Stimulated activated CD8-positive, alpha-beta memory T cell treated with anti-CD3 and anti-CD28 coated beads, Interleukin-12 subunit alpha, Interleukin-12 subunit beta, amount 100 ng/mL, for 1 hour (primary cell): Measurements from ENCODE around the gene GAL3ST1.
"Not testable (repeated sequence)": the region's sequence is repeated elsewhere in the genome, so short reads cannot be mapped to it uniquely, and the experiment has no call there.

Experiments used
- DNase-seq: peaks from one replicate; pipeline ENCODE4 v3.0.0-alpha.2; 2020; ENCODE audit warnings: low read depth

The GAL3ST1 gene

GRCh38 chr22:30564045-30564760, 10.3 kb downstream of the GAL3ST1 start:
- DNase-seq, result no peak

- no peak for DNase-seq
Measured at GRCh38 chr22:30562366-30562765, 12.1 kb downstream of the GAL3ST1 start.

GRCh38 chr22:30561402-30562189, 12.9 kb downstream of the GAL3ST1 start:
- no peak for DNase-seq

- not testable (repeated sequence) for DNase-seq
Measured at GRCh38 chr22:30560643-30561202, 13.7 kb downstream of the GAL3ST1 start.

- no peak for DNase-seq
Measured at GRCh38 chr22:30559889-30560288, 14.6 kb downstream of the GAL3ST1 start.

GRCh38 chr22:30557243-30557642, 17.2 kb downstream of the GAL3ST1 start:
- no peak for DNase-seq

GRCh38 chr22:30556388-30556787, 18.1 kb downstream of the GAL3ST1 start:
- DNase-seq, result no peak

GRCh38 chr22:30555282-30556210, 18.9 kb downstream of the GAL3ST1 start:
- no peak for DNase-seq

GRCh38 chr22:30553971-30554370, 20.5 kb downstream of the GAL3ST1 start:
- DNase-seq, result no peak

GRCh38 chr22:30552719-30553118, 21.7 kb downstream of the GAL3ST1 start:
- no peak for DNase-seq

- DNase-seq, result not testable (repeated sequence)
Measured at GRCh38 chr22:30551813-30552212, 22.7 kb downstream of the GAL3ST1 start.

GRCh38 chr22:30547188-30547587, 27.3 kb downstream of the GAL3ST1 start:
- no peak for DNase-seq

GRCh38 chr22:30546616-30547015, 27.8 kb downstream of the GAL3ST1 start, which contains the start of gene SEC14L6:
Gene SEC14L6, minus strand, starts transcription at chr22:30546741. Its CDS starts 59 bp downstream, at chr22:30546682.
- no peak for DNase-seq

GRCh38 chr22:30542811-30543188, 31.7 kb downstream of the GAL3ST1 start:
- DNase-seq, result no peak

- DNase-seq, result no peak
Measured at GRCh38 chr22:30541961-30542810, 32.3 kb downstream of the GAL3ST1 start.

GRCh38 chr22:30541511-30541910, 33.0 kb downstream of the GAL3ST1 start:
- not testable (repeated sequence) for DNase-seq

GRCh38 chr22:30539368-30539767, 35.1 kb downstream of the GAL3ST1 start:
- DNase-seq, result no peak

- no peak for DNase-seq
Measured at GRCh38 chr22:30538280-30538679, 36.2 kb downstream of the GAL3ST1 start.

- no peak for DNase-seq
Measured at GRCh38 chr22:30537083-30537731, 37.3 kb downstream of the GAL3ST1 start.

GRCh38 chr22:30535182-30535581, 39.3 kb downstream of the GAL3ST1 start:
- DNase-seq, result no peak
